NT2/D1 (cell line): ENCODE data around the gene ADAMTS18.
"Not testable (repeated sequence)": the region's sequence is repeated elsewhere in the genome, so short reads cannot be mapped to it uniquely, and the experiment has no call there.

Source experiments
- DNase-seq: peaks from one replicate; pipeline ENCODE4 v3.0.0-alpha.2; 2011; ENCODE audit warnings: low read depth, low spot score
- H3K27me3 ChIP-seq: 2 replicates; pipeline ENCODE4 v1.6.0; 2011; ENCODE audit warnings: mild to moderate bottlenecking; ENCODE audit not compliant: insufficient read length, insufficient read depth
- H3K36me3 ChIP-seq: 2 replicates; pipeline ENCODE4 v1.6.1; 2011; ENCODE audit warnings: mild to moderate bottlenecking, low read length, mixed read lengths; ENCODE audit not compliant: insufficient read depth, insufficient read length
- H3K4me1 ChIP-seq: 2 replicates; pipeline ENCODE4 v1.5.1; 2011; ENCODE audit not compliant: insufficient read depth, insufficient read length
- H3K4me3 ChIP-seq: 2 replicates; pipeline ENCODE4 v1.5.1; 2011; ENCODE audit warnings: low read depth; ENCODE audit not compliant: insufficient read length
- H3K9ac ChIP-seq: 2 replicates; pipeline ENCODE4 v1.6.0; 2011; ENCODE audit warnings: low read depth; ENCODE audit not compliant: insufficient read length
- H3K9me3 ChIP-seq: 2 replicates; pipeline ENCODE4 v1.5.1; 2011; ENCODE audit warnings: mild to moderate bottlenecking, low read length; ENCODE audit not compliant: insufficient read depth
- SUZ12 ChIP-seq: IDR thresholded peaks from 2 replicates; pipeline ENCODE4 v1.6.1; 2011; ENCODE audit not compliant: insufficient read length, insufficient read depth; ENCODE audit errors: extremely low read depth
- YY1 ChIP-seq: IDR thresholded peaks from 2 replicates; pipeline ENCODE4 v1.6.1; 2011; ENCODE audit not compliant: insufficient read length, insufficient read depth
- ZNF274 ChIP-seq: IDR thresholded peaks from 2 replicates; pipeline ENCODE4 v1.6.1; 2011; ENCODE audit warnings: mild to moderate bottlenecking, low read depth, low read length

The ADAMTS18 gene

GRCh38 chr16:77282345-77282744 is 152.5 kb downstream of the ADAMTS18 start:
- no peak overlapping the region for H3K9ac ChIP-seq
- no peaks in the 10 kb centered on the region for H3K27me3 ChIP-seq
- no peak overlapping the region for H3K4me3 ChIP-seq
- no peak for TF ChIP-seq ZNF274
- DNase-seq = no peak
- no peaks in the 10 kb centered on the region for H3K36me3 ChIP-seq
- H3K4me1 ChIP-seq = no peaks in the 10 kb centered on the region
- no peaks in the 10 kb centered on the region for H3K9me3 ChIP-seq

- not testable (repeated sequence) for H3K4me1 ChIP-seq, H3K9ac ChIP-seq, H3K27me3 ChIP-seq, H3K4me3 ChIP-seq, DNase-seq, H3K36me3 ChIP-seq, H3K9me3 ChIP-seq
Observed at GRCh38 chr16:77279316-77279715, 155.5 kb downstream of the ADAMTS18 start.

GRCh38 chr16:77277571-77277970 is 157.3 kb downstream of the ADAMTS18 start:
- no peak for TF ChIP-seq SUZ12
- no peak for TF ChIP-seq ZNF274
- TF ChIP-seq YY1 = no peak
- no peak for DNase-seq
- Histone ChIP-seq H3K9ac (no peak overlapping the region), H3K9me3 (no peaks in the 10 kb centered on the region), H3K4me1 (no peaks in the 10 kb centered on the region), H3K27me3 (no peaks in the 10 kb centered on the region), H3K4me3 (no peak overlapping the region), H3K36me3 (no peaks in the 10 kb centered on the region)

GRCh38 chr16:77277141-77277540 is 157.7 kb downstream of the ADAMTS18 start:
- Histone ChIP-seq H3K4me3 (no peak overlapping the region), H3K9ac (no peak overlapping the region), H3K4me1 (no peaks in the 10 kb centered on the region), H3K27me3 (no peaks in the 10 kb centered on the region), H3K9me3 (no peaks in the 10 kb centered on the region), H3K36me3 (no peaks in the 10 kb centered on the region)
- DNase-seq = no peak
- no peak for TF ChIP-seq ZNF274
- no peak for TF ChIP-seq SUZ12
- TF ChIP-seq YY1 = no peak

- Histone ChIP-seq H3K27me3 (no peaks in the 10 kb centered on the region), H3K9me3 (no peaks in the 10 kb centered on the region), H3K4me3 (no peak overlapping the region), H3K4me1 (no peaks in the 10 kb centered on the region), H3K9ac (no peak overlapping the region), H3K36me3 (no peaks in the 10 kb centered on the region)
- no peak for DNase-seq
- no peak for TF ChIP-seq YY1
- TF ChIP-seq SUZ12 = no peak
- no peak for TF ChIP-seq ZNF274
Observed at GRCh38 chr16:77276661-77277060, 158.2 kb downstream of the ADAMTS18 start.

- not testable (repeated sequence) for H3K27me3 ChIP-seq, H3K4me3 ChIP-seq, DNase-seq, H3K9me3 ChIP-seq, H3K9ac ChIP-seq, H3K4me1 ChIP-seq, H3K36me3 ChIP-seq
Observed at GRCh38 chr16:77275303-77275702, 159.5 kb downstream of the ADAMTS18 start.

GRCh38 chr16:77273815-77274214 is 161.0 kb downstream of the ADAMTS18 start:
- no peaks in the 10 kb centered on the region for H3K27me3 ChIP-seq
- no peaks in the 10 kb centered on the region for H3K36me3 ChIP-seq
- no peak overlapping the region for H3K9ac ChIP-seq
- H3K4me3 ChIP-seq = no peak overlapping the region
- no peaks in the 10 kb centered on the region for H3K9me3 ChIP-seq
- DNase-seq = no peak
- no peak for TF ChIP-seq ZNF274
- no peak for TF ChIP-seq YY1
- TF ChIP-seq SUZ12 = no peak
- H3K4me1 ChIP-seq = no peaks in the 10 kb centered on the region

GRCh38 chr16:77271532-77272426 is 163.1 kb downstream of the ADAMTS18 start:
- no peak for DNase-seq
- Histone ChIP-seq H3K9ac (no peak overlapping the region), H3K4me3 (no peak overlapping the region), H3K9me3 (no peaks in the 10 kb centered on the region), H3K36me3 (no peaks in the 10 kb centered on the region), H3K4me1 (no peaks in the 10 kb centered on the region), H3K27me3 (no peaks in the 10 kb centered on the region)
- TF ChIP-seq SUZ12 = no peak
- no peak for TF ChIP-seq YY1
- no peak for TF ChIP-seq ZNF274

GRCh38 chr16:77266185-77266584 is 168.6 kb downstream of the ADAMTS18 start:
- H3K9me3 ChIP-seq, H3K9ac ChIP-seq, H3K4me1 ChIP-seq, DNase-seq, H3K36me3 ChIP-seq, H3K27me3 ChIP-seq, H3K4me3 ChIP-seq: not testable (repeated sequence)
